Measurements from ENCODE around the gene GALNS.

Gene GALNS

GRCh38 chr16:88856828-88857727, at the start of gene GALNS, which contains the start of gene TRAPPC2L:
GALNS (minus strand) TSS chr16:88856947; CDS start chr16:88856877, 70 bp downstream.
TRAPPC2L (plus strand) TSS chr16:88857127; CDS start chr16:88857151, 24 bp downstream.
- DNase-seq (ENCODE audit: low spot score) (peak; percentile 98), ATAC-seq (ENCODE audit: low read depth) (peak; percentile 66)
- Histone ChIP-seq H3K36me3 (ENCODE audit: low read depth) (peaks cover 24% of the 10 kb centered on the region), H3K27ac (ENCODE audit: poor library complexity, severe bottlenecking) (no peak within 1 kb of the TSS), H3K4me1 (ENCODE audit: insufficient read depth, poor library complexity, severe bottlenecking) (no peaks in the 10 kb centered on the region), H3K9me3 (ENCODE audit: severe bottlenecking) (no peaks in the 10 kb centered on the region), H3K4me3 (ENCODE audit: severe bottlenecking) (peak within 1 kb of the TSS; percentile 89), H3K27me3 (ENCODE audit: insufficient read depth, poor library complexity, severe bottlenecking) (no peaks in the 10 kb centered on the region)
- TF ChIP-seq CTCF (IDR thresholded peaks at IDR 0.05; ENCODE audit: poor library complexity, severe bottlenecking) = no peak

- Histone ChIP-seq H3K36me3 (ENCODE audit: low read depth) (no peaks in the 10 kb centered on the region), H3K4me1 (ENCODE audit: insufficient read depth, poor library complexity, severe bottlenecking) (peaks cover 7% of the 10 kb centered on the region), H3K4me3 (ENCODE audit: severe bottlenecking) (no peak overlapping the region), H3K9me3 (ENCODE audit: severe bottlenecking) (no peaks in the 10 kb centered on the region), H3K27me3 (ENCODE audit: insufficient read depth, poor library complexity, severe bottlenecking) (no peaks in the 10 kb centered on the region), H3K27ac (ENCODE audit: poor library complexity, severe bottlenecking) (no peak overlapping the region)
- TF ChIP-seq CTCF (IDR thresholded peaks at IDR 0.05; ENCODE audit: poor library complexity, severe bottlenecking) = no peak
- no peak for DNase-seq (ENCODE audit: low spot score)
- ATAC-seq (ENCODE audit: low read depth) = no peak
Observed at GRCh38 chr16:88906020-88906419, 49.3 kb upstream of the GALNS start.

GRCh38 chr16:88905563-88905962, 48.8 kb upstream of the GALNS start:
- Histone ChIP-seq H3K4me1 (ENCODE audit: insufficient read depth, poor library complexity, severe bottlenecking) (peaks cover 7% of the 10 kb centered on the region), H3K27ac (ENCODE audit: poor library complexity, severe bottlenecking) (no peak overlapping the region), H3K27me3 (ENCODE audit: insufficient read depth, poor library complexity, severe bottlenecking) (no peaks in the 10 kb centered on the region), H3K36me3 (ENCODE audit: low read depth) (no peaks in the 10 kb centered on the region), H3K4me3 (ENCODE audit: severe bottlenecking) (no peak overlapping the region), H3K9me3 (ENCODE audit: severe bottlenecking) (no peaks in the 10 kb centered on the region)
- ATAC-seq (ENCODE audit: low read depth) (no peak), DNase-seq (ENCODE audit: low spot score) (no peak)
- no peak for TF ChIP-seq CTCF (IDR thresholded peaks at IDR 0.05; ENCODE audit: poor library complexity, severe bottlenecking)

GRCh38 chr16:88904676-88905365, 48.1 kb upstream of the GALNS start:
- Histone ChIP-seq H3K36me3 (ENCODE audit: low read depth) (no peaks in the 10 kb centered on the region), H3K27ac (ENCODE audit: poor library complexity, severe bottlenecking) (no peak overlapping the region), H3K4me1 (ENCODE audit: insufficient read depth, poor library complexity, severe bottlenecking) (peaks cover 7% of the 10 kb centered on the region), H3K27me3 (ENCODE audit: insufficient read depth, poor library complexity, severe bottlenecking) (no peaks in the 10 kb centered on the region), H3K4me3 (ENCODE audit: severe bottlenecking) (no peak overlapping the region), H3K9me3 (ENCODE audit: severe bottlenecking) (no peaks in the 10 kb centered on the region)
- no peak for ATAC-seq (ENCODE audit: low read depth)
- DNase-seq (ENCODE audit: low spot score) = no peak
- TF ChIP-seq CTCF (IDR thresholded peaks at IDR 0.05; ENCODE audit: poor library complexity, severe bottlenecking) = no peak
